ENCODE data around the gene MSH4.

MSH4 gene

DNA sequence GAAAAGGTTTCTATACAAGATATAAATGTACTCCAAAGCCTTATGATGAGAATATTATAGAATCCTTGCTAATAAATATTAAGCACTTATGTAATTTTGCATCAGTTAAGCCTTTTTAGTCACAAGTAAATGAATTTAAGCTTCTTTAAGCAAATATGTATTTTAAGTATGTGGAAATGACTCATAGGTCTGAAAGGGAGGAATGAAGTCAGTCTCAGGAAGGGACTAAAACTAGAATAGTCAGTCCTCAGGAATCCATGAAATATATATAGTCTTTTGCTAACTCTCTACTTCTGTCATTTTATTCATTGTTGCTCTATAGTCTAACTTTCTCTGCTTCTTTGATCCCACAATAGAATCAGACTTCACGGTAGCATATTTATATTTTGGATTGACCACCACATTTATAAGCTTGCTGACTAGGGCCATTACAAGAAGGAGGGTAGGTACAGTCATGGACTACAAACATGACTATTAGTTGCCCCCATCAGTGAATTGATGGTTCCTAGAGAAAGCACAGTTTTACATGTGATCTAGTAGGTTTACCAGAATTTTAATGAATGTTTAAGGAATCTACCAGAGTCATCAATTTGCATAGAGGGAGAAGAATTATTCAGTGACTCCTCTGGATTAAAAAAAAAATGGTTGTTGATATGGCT is 30.9 kb upstream of the MSH4 start:
- no peak for DNase-seq (ENCODE audit: low spot score)
- no peaks in the 10 kb centered on the region for H3K9me3 ChIP-seq (replicated peaks in 1 of 2; ENCODE audit: control insufficient read depth in 2 of 2, insufficient read depth in 1 of 2, low read depth in 1 of 2, low read length in 2 of 2)

DNA sequence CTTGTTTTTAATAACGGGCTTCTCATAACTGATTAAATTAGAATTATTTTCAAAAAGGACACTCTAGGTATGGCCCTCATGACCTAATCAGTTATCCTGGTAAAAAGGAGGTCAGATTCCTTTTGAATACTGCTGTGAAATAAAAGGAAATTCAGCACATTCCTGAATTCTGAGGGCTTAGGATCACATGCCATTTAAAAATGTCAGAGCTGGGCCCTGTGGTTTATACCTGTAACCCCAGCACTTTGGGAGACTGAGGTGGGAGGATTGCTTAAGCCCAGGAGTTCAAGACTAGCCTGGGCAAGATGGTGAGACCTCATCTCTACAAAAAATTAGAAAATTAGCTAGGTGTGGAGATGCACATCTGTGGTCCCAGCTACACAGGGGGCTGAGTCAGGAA is 28.7 kb upstream of the MSH4 start:
- Histone ChIP-seq H3K9me3 (replicated peaks in 1 of 2; ENCODE audit: control insufficient read depth in 2 of 2, insufficient read depth in 1 of 2, low read depth in 1 of 2, low read length in 2 of 2) (no peaks in the 10 kb centered on the region), H3K4me1 (ENCODE audit: control insufficient read depth in 2 of 2, insufficient read depth in 1 of 2, low read depth in 1 of 2, low read length in 2 of 2) (no peaks in the 10 kb centered on the region), H3K79me1 (ENCODE audit: low read depth, low read length) (no peaks in the 10 kb centered on the region), H3K14ac (ENCODE audit: low read length) (no peak overlapping the region), H3K18ac (ENCODE audit: low read length) (no peak overlapping the region), H2BK120ac (ENCODE audit: low read depth, low read length) (no peak overlapping the region), H3K4ac (ENCODE audit: low read length) (no peak overlapping the region), H2AK5ac (ENCODE audit: low read depth, low read length) (no peak overlapping the region), H4K8ac (ENCODE audit: low read depth, low read length) (no peak overlapping the region), H2BK12ac (ENCODE audit: low read length) (no peak overlapping the region), H4K91ac (ENCODE audit: low read depth, low read length, poor library complexity) (no peak overlapping the region), H3K9ac (ENCODE audit: low read depth, low read length, poor library complexity) (no peak overlapping the region), H3K27me3 (ENCODE audit: control insufficient read depth in 3 of 3, insufficient read depth in 3 of 3, low read depth in 1 of 3, low read length in 3 of 3) (no peaks in the 10 kb centered on the region), H3K27ac (replicated peaks; ENCODE audit: low read length) (no peak overlapping the region), H3K36me3 (replicated peaks in 1 of 2; ENCODE audit: control insufficient read depth in 2 of 2, insufficient read depth in 2 of 2, low read length in 2 of 2) (peaks cover 4 to 10% of the 10 kb centered on the region in 2 donors), H2BK15ac (ENCODE audit: low read length) (no peak overlapping the region), H2AFZ (ENCODE audit: low read length) (no peak overlapping the region), H3K23ac (ENCODE audit: low read depth, low read length, poor library complexity) (no peak overlapping the region), H2BK5ac (ENCODE audit: low read length) (no peak overlapping the region), H3K4me3 (ENCODE audit: low read length in 2 of 2) (no peak overlapping the region), H3K4me2 (ENCODE audit: insufficient read depth, low read length, poor library complexity, severe bottlenecking) (no peak overlapping the region)
- no CpG with 5 or more reads among the region's 1 CpG for WGBS, 2 donors (ENCODE audit: extremely low coverage in 2 of 2, insufficient read length in 2 of 2, insufficient replicate concordance in 1 of 2)
- no peak for DNase-seq (ENCODE audit: low spot score)

More for the DNA sequence above, 30.9 kb upstream of the MSH4 start:
- Histone ChIP-seq H3K14ac (ENCODE audit: low read length) (no peak overlapping the region), H2AK5ac (ENCODE audit: low read depth, low read length) (no peak overlapping the region), H2BK5ac (ENCODE audit: low read length) (no peak overlapping the region), H3K4me2 (ENCODE audit: insufficient read depth, low read length, poor library complexity, severe bottlenecking) (no peak overlapping the region), H2BK12ac (ENCODE audit: low read length) (no peak overlapping the region), H3K4ac (ENCODE audit: low read length) (no peak overlapping the region), H3K79me1 (ENCODE audit: low read depth, low read length) (no peaks in the 10 kb centered on the region), H4K91ac (ENCODE audit: low read depth, low read length, poor library complexity) (no peak overlapping the region), H3K9ac (ENCODE audit: low read depth, low read length, poor library complexity) (no peak overlapping the region), H2AFZ (ENCODE audit: low read length) (no peak overlapping the region), H3K23ac (ENCODE audit: low read depth, low read length, poor library complexity) (no peak overlapping the region), H2BK120ac (ENCODE audit: low read depth, low read length) (no peak overlapping the region), H3K4me3 (ENCODE audit: low read length in 2 of 2) (no peak overlapping the region), H3K4me1 (ENCODE audit: control insufficient read depth in 2 of 2, insufficient read depth in 1 of 2, low read depth in 1 of 2, low read length in 2 of 2) (no peaks in the 10 kb centered on the region), H3K36me3 (replicated peaks in 1 of 2; ENCODE audit: control insufficient read depth in 2 of 2, insufficient read depth in 2 of 2, low read length in 2 of 2) (peaks cover 4 to 31% of the 10 kb centered on the region in 2 donors), H3K27me3 (ENCODE audit: control insufficient read depth in 3 of 3, insufficient read depth in 3 of 3, low read depth in 1 of 3, low read length in 3 of 3) (no peaks in the 10 kb centered on the region), H2BK15ac (ENCODE audit: low read length) (no peak overlapping the region), H3K27ac (replicated peaks; ENCODE audit: low read length) (no peak overlapping the region), H3K18ac (ENCODE audit: low read length) (no peak overlapping the region), H4K8ac (ENCODE audit: low read depth, low read length) (no peak overlapping the region)
- WGBS, 2 donors (ENCODE audit: extremely low coverage in 2 of 2, insufficient read length in 2 of 2, insufficient replicate concordance in 1 of 2), result no CpG with 5 or more reads among the region's 1 CpG

DNA sequence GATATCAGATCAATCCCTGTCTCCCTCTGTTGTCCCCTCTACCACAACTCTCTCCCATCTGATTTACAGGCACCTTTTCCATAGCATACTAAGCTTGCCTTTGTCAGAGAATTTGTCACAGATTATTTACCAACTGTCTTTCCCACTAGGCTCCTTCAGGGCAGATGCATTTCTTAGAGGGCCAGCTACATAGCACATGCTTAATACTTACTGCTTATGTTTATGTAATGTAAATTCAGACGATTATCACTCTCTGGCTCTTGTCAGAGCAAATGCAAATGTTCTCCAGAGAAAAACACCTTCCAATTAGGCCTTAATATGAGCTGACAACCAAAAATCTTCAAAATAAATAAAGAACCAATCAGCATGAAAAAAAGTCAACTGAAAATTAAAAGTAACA is 25.9 kb upstream of the MSH4 start:
- WGBS, 2 donors (ENCODE audit: extremely low coverage in 2 of 2, insufficient read length in 2 of 2, insufficient replicate concordance in 1 of 2), result no CpG with 5 or more reads among the region's 1 CpG

DNA sequence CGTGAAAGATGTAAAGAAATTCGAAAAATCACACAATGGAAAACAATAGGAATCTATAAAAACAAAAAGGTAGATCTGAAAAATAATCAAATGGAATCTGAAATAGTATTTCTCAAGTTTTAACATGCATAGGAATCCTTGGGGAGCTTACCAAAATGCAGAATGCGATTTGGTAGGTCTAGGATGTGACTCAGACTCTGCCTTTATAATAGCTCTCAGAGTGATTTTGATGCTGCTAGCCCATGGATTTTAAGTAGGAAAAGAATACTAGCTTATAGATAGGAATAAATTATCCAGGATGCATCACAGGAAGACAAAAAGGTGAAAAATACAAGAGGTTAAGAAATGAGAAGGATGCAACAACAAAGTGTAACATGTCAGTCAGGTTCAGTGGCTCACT is 24.7 kb upstream of the MSH4 start:
- Histone ChIP-seq H2BK12ac (ENCODE audit: low read length) (no peak overlapping the region), H3K18ac (ENCODE audit: low read length) (no peak overlapping the region), H3K4me2 (ENCODE audit: insufficient read depth, low read length, poor library complexity, severe bottlenecking) (no peak overlapping the region), H2AK5ac (ENCODE audit: low read depth, low read length) (no peak overlapping the region), H2AFZ (ENCODE audit: low read length) (no peak overlapping the region), H3K14ac (ENCODE audit: low read length) (no peak overlapping the region), H3K4me3 (ENCODE audit: low read length in 2 of 2) (no peak overlapping the region), H4K8ac (ENCODE audit: low read depth, low read length) (no peak overlapping the region), H2BK5ac (ENCODE audit: low read length) (no peak overlapping the region), H3K36me3 (replicated peaks in 1 of 2; ENCODE audit: control insufficient read depth in 2 of 2, insufficient read depth in 2 of 2, low read length in 2 of 2) (no peaks in the 10 kb centered on the region), H4K91ac (ENCODE audit: low read depth, low read length, poor library complexity) (no peak overlapping the region), H2BK15ac (ENCODE audit: low read length) (no peak overlapping the region), H3K27me3 (ENCODE audit: control insufficient read depth in 3 of 3, insufficient read depth in 3 of 3, low read depth in 1 of 3, low read length in 3 of 3) (no peaks in the 10 kb centered on the region), H3K9me3 (replicated peaks in 1 of 2; ENCODE audit: control insufficient read depth in 2 of 2, insufficient read depth in 1 of 2, low read depth in 1 of 2, low read length in 2 of 2) (peaks cover 0 to 5% of the 10 kb centered on the region in 2 donors), H3K23ac (ENCODE audit: low read depth, low read length, poor library complexity) (no peak overlapping the region), H2BK120ac (ENCODE audit: low read depth, low read length) (no peak overlapping the region), H3K4me1 (ENCODE audit: control insufficient read depth in 2 of 2, insufficient read depth in 1 of 2, low read depth in 1 of 2, low read length in 2 of 2) (no peaks in the 10 kb centered on the region), H3K9ac (ENCODE audit: low read depth, low read length, poor library complexity) (no peak overlapping the region), H3K27ac (replicated peaks; ENCODE audit: low read length) (no peak overlapping the region), H3K79me1 (ENCODE audit: low read depth, low read length) (no peaks in the 10 kb centered on the region), H3K4ac (ENCODE audit: low read length) (no peak overlapping the region)
- no CpG with 5 or more reads among the region's 3 CpGs for WGBS, 2 donors (ENCODE audit: extremely low coverage in 2 of 2, insufficient read length in 2 of 2, insufficient replicate concordance in 1 of 2)
- no peak for DNase-seq (ENCODE audit: low spot score)

More for the DNA sequence above, 25.9 kb upstream of the MSH4 start:
- Histone ChIP-seq H4K91ac (ENCODE audit: low read depth, low read length, poor library complexity) (no peak overlapping the region), H2BK5ac (ENCODE audit: low read length) (no peak overlapping the region), H3K4ac (ENCODE audit: low read length) (no peak overlapping the region), H2AFZ (ENCODE audit: low read length) (no peak overlapping the region), H2BK120ac (ENCODE audit: low read depth, low read length) (no peak overlapping the region), H3K14ac (ENCODE audit: low read length) (no peak overlapping the region), H3K23ac (ENCODE audit: low read depth, low read length, poor library complexity) (no peak overlapping the region), H4K8ac (ENCODE audit: low read depth, low read length) (no peak overlapping the region), H3K9me3 (replicated peaks in 1 of 2; ENCODE audit: control insufficient read depth in 2 of 2, insufficient read depth in 1 of 2, low read depth in 1 of 2, low read length in 2 of 2) (no peaks in the 10 kb centered on the region), H3K4me1 (ENCODE audit: control insufficient read depth in 2 of 2, insufficient read depth in 1 of 2, low read depth in 1 of 2, low read length in 2 of 2) (no peaks in the 10 kb centered on the region), H3K4me2 (ENCODE audit: insufficient read depth, low read length, poor library complexity, severe bottlenecking) (no peak overlapping the region), H2BK15ac (ENCODE audit: low read length) (no peak overlapping the region), H3K79me1 (ENCODE audit: low read depth, low read length) (no peaks in the 10 kb centered on the region), H2BK12ac (ENCODE audit: low read length) (no peak overlapping the region), H3K36me3 (replicated peaks in 1 of 2; ENCODE audit: control insufficient read depth in 2 of 2, insufficient read depth in 2 of 2, low read length in 2 of 2) (no peaks in the 10 kb centered on the region), H3K27ac (replicated peaks; ENCODE audit: low read length) (no peak overlapping the region), H3K18ac (ENCODE audit: low read length) (no peak overlapping the region), H3K4me3 (ENCODE audit: low read length in 2 of 2) (no peak overlapping the region), H3K27me3 (ENCODE audit: control insufficient read depth in 3 of 3, insufficient read depth in 3 of 3, low read depth in 1 of 3, low read length in 3 of 3) (no peaks in the 10 kb centered on the region), H2AK5ac (ENCODE audit: low read depth, low read length) (no peak overlapping the region), H3K9ac (ENCODE audit: low read depth, low read length, poor library complexity) (no peak overlapping the region)
- DNase-seq (ENCODE audit: low spot score), result no peak

Data from neuronal stem cell (in vitro differentiated cells).